GM18873 (cell line): ENCODE data around the gene ADAT3.
"Not testable (repeated sequence)": the region's sequence is repeated elsewhere in the genome, so short reads cannot be mapped to it uniquely, and the experiment has no call there.

Source experiments
- ATAC-seq: cut with Tn5 transposase; IDR thresholded peaks from one replicate; pipeline ENCODE4 v1.9.1; 2021; ENCODE audit warnings: mild to moderate bottlenecking, moderate library complexity, moderate number of reproducible peaks; ENCODE audit not compliant: unreplicated experiment, low FRiP score

Gene ADAT3

DNA sequence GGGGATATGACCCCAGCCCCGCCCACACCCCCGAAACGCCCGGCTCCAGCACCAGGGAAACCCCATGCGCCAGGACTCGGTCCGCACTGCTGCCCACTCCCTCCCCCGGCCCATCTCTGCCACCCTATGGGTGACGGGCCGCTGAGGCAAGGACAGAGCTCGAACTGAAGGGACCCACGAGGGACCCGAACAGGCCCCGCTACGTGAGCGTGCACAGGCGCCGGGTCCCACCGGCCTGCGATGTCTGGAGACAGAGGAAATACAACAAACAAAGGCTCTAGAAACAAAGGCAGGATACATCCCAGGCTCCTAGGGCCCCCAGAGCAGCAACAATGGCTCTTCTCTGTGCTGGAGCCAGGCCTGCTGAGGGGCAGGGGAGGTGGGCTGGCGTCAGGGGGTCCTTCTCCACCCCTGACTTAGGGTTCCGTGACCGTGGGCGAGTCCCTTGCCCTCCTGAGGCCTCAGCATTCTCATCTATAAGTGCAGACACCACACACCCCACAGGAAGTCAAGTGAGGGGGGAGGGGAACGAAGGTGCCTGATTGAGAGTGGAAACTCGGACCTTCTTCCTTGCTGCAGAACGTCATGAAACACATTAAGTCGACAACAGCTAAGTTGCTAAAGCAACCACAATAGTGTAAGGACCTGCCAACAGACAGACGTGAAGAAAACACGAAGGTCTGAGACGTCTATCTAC lies 23.0 kb upstream of the ADAT3 start:
- ATAC-seq = no peak

DNA sequence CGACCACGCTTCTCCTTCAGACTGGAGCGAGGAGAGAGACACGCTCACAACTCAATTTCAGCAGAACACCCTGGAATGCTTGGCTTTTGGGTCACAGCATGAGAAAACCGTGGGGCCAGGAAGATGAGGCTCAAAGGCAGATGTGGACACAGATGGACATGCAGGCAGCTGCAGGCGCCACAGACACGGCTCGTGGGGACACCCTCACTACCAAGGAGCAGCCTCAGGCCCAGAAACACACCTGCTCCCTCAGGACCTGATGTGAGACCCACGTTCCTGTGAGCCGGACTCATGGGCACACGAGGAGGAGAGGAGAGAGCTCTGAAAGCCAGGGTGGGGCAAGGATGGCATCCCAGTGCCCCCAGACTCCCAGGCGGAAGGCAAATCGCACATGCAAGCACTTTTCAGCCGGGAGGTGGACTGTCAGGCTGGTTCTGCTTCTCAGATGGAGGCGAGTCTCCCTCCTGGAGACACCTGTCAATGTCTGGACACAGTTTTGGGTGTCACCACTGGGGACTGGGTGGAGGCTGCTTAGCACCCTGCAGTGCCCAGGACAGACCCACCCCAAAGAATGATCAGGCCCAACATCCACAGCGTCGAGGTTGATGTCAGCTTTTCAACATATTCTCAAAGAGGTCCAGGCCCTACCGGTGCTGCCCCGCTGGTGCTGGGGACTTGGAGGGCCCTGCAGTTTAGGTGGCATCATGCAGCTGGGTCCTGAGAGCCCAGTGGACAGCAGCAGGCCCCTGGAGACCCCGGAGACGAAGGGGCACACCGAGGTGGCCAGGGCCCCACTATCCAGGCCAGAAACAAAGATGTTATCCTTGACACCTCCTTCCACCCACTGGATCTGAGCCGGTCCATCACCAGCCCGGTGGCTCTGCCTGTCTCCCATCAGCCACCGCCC lies 22.2 kb upstream of the ADAT3 start:
- ATAC-seq = no peak

DNA sequence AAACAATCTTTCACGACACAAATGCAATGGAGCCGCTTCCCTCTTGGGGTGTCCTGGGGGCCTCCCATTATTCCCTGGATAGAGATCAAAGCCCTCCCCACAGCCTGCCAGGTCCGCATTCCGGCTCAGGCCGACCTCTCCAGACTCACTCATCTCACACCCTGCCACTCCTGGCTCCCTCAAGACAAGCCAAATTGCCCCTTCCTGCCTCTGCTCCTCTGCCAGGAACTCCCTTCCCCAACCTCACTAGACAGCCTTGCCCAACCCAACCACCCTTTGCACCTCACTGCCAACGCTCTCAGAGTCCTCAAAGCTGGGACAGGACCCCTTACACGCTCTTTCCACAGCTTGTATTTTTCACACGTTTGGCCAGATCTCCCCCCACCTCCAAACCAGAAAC lies 21.4 kb upstream of the ADAT3 start:
- no peak for ATAC-seq

DNA sequence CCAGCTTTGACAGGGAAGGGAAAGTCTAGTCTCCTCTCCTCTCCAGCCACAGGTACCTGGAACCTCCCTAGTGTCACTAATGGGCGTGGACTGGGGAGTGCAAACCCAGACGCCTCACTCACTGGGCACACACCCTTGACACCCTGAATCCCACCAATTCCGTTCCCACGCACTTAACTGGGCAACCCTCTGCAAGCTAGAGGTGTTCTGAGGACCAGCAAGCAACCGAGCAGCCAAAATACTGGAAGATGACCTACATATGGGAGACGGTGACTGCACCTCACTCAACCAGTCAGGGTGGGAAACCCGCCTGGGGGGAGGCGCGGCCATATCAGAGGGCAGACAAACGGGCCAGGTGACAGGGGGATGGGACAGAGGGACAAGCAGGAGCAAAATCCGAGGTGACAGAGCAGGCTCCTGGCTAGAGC lies 20.9 kb upstream of the ADAT3 start:
- no peak for ATAC-seq

DNA sequence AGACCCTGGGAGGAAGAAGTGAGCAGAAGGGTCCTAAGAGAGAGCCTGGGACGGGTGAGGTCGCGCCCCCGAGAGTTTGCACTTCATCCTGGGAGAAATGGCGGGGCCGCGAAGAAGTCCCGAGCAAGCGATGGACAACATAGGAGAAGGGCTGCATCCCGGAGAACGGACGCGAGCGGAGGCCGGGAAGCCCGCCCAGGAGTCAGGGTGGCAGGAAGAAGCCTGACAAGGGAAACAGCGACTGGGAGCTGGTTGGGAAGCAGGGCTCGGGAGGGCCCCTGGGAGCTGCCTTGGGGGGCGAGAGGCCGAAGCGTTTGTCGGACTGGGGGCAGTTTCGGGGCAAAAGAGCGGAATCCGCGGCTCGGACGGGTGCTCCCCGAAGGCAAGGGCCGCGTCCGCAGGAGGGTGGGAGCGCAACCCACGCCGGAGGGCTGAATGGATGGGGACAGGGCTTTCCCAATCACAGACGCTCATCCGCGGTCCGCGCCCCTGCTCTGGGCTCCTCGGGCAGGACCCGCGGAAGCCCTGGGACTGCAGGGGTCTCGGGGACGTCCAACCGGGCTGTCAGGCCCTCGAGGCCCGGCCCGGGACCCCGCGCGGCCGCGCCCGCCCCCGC lies 20.4 kb upstream of the ADAT3 start:
- ATAC-seq = no peak

DNA sequence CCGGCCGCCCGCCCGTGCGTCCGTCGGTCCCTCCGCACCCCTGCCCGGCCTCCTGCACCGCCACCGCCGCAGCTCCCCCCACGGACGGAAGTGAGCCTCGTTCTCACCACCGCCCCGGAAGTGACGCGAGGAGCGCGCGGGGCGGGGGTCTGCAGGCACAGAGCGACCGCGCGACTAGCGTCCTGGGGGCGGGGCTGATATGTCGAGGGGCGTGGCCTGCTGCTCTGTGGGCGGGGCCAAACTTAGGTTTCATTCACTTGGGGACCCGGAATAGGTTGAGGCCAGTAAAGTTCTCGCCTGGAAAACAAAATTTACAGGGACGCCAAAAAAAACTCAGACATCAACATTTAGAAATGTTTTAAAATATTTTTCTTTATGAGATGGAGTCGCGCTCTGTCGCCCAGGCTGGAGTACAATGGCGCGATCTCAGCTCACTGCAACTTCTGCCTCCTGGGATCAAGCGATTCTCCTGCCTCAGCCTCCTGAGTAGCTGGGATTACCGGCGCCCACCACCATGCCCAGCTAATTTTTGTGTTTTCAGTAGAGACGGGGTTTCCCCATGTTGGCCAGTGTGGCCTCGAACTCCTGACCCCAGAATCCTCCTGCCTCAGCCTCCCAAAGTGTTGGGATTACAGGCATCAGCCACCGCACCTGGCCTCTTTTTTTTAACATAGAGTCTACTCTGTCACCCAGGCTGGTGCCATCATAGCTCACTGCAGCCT lies 19.6 kb upstream of the ADAT3 start, which contains the start of gene ABHD17A:
TSS of gene ABHD17A (minus strand) at position 99 of the 722 bp plus-strand sequence. CDS start 3,930 bp downstream, outside the sequence.
- not testable (repeated sequence) for ATAC-seq

DNA sequence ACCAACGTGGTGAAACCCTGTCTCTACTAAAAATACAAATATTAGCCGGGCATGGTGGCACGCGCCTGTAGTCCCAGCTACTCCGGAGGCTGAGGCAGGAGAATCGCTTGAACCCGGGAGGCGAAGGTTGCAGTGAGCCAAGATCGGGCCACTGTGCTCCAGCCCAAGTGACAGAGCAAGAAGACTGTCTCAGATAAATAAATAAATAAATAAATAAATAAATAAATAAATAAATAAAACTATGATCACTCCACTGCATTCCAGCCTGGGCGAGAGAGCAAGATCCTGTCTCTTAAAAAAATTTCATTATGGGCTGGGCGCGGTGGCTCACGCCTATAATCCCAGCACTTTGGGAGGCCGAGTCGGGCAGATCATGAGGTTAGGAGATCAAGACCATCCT lies 18.8 kb upstream of the ADAT3 start:
- not testable (repeated sequence) for ATAC-seq

DNA sequence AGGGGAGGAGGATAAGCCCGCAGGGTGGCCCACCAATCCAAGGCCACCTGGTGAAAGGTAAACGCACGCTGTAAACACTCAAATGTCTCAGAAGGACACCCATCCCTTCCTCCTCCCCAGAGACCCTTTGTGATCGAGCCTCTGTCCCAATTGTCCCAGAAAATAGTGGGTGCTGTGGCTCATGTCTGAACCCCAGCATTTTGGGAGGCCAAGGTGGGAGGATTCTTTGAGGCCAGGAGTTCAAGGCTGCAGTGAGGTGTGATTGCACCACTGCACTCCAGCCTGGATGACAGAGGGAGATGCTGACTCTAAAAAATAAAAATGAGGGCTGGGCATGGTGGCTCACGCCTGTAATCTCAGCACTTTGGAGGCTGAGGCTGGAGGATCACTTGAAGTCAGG lies 16.8 kb upstream of the ADAT3 start:
- ATAC-seq = no peak

DNA sequence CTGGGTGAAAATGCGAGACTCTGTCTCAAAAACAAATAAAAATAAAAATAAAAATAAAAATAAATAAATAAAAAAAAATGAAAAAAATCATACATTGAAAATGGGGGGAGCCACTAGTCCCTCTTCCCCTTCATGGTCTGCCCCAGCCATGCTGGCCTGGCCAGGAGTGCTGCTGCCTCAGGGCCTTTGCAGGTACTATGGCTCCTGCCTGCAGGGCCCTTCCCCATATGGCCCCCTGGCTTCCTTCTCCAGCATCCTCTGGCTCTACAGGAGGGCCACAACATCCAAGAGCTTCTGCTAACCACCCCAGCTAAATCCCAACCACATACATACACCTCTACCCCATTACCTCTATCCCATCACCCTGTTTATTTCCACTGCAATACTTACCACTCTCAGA lies 15.3 kb upstream of the ADAT3 start:
- ATAC-seq = no peak

DNA sequence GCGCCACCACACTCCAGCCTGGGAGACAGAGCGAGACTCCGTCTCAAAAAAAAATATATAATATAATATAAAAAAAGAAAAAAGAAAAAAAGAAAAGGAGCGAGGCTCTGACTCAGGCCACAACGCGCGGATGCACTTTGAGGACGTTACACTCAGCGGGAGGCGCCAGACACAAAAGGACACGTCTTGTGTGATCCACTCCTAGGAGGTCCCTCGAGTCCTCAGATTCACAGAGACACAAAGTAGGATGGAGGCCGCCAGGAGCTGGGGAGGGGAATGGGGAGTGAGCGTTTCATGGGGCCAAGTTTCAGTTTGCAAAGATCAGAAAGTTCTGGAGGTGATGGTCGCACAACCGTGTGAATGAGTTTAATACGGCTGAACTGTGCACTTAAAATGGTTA lies 11.4 kb upstream of the ADAT3 start:
- ATAC-seq = no peak

DNA sequence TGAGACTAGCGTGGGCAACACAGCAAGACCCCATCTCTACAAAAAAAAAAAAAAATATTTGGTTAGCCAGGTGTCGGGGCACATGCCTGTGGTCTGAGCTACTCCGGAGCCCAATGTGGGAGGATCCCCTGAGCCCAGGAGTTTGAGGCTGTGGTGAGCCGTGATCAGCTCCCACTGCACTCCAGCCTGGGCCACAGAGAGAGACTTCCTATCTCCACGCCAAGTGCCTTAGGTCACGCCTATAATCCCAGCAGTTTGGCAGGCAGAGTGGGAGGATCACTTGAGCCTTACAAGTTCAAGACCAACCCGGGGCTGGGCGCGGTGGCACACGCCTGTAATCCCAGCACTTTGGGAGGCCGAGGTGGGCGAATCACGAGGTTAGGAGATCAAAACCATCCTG lies 8.7 kb upstream of the ADAT3 start:
- no peak for ATAC-seq

DNA sequence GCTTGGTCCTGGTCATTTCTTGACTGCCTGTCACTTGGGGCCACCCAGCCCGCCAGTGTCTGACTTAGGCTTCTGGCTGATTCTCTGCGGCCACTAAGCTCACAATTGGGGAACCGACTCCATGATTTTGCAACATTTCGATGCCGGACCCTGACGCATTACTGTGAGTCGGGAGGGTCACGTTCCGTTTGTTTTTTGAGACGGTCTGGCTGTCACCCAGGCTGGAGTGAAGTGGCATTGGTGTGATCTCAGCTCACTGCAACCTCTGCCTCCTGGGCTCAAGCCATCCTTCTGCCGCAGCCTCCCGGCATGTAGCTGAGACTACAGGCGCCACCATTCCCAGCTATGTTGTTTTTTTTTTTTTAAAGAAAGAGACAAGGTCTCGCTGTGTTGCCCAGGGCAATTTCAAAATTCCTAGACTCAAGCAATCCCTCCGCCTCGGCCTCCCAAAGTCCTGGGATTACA lies 3.2 kb upstream of the ADAT3 start:
- ATAC-seq = no peak

DNA sequence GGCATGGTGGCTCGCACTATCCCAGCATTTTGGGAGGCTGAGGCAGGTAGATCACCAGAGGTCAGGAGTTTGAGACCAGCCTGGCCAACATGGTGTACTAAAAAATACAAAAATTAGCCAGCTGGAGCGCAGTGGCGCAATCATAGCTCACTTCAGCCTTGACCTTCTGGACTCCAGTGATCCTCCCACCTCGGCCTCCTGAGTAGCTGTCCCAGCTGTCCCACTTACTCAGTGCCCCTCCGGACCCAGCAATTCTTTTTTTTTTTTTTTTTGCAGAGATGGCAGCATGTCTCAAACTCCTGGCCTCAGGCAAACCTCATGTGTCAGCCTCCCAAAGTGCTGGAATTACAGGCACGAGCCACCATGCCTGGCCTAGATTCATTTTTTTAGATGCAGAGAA lies 2.3 kb upstream of the ADAT3 start:
- no peak for ATAC-seq

DNA sequence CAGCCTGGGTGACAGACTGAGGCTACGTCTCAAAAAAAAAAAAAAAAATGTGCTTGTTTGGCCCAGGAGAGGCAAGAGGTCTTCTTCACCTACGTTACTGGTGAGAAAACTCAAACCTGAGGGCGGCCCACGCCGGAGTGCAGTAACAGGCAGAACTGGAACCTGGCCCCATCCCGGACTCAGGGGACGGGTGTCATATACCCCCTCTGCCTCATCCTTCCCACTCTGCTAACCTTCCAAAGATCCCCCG lies 414 bp upstream of the ADAT3 start:
- ATAC-seq = no peak

DNA sequence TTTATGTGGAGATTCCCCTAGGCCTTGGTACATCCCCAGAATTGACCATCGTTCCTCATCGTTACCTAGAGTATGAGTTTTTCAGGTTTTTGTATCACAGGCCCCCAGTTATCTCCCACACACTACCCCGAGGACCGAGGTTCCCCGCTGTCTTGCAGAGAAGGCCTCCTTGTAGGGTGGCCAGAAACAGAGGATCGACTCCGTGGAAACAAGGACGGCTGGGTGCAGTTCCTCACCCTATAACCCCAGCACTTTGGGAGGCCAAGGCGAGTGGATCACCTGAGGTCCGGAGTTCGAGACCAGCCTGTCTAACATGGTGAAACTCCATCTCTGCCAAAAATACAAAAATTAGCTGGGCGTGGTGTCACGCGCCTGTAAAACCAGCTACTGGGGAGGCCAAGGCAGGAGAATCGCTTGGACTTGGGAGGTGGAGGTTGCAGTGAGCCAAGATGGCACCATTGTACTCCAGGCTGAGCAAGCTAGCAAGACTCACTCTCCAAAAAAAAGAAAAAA lies 720 bp downstream of the ADAT3 start:
- no peak for ATAC-seq

DNA sequence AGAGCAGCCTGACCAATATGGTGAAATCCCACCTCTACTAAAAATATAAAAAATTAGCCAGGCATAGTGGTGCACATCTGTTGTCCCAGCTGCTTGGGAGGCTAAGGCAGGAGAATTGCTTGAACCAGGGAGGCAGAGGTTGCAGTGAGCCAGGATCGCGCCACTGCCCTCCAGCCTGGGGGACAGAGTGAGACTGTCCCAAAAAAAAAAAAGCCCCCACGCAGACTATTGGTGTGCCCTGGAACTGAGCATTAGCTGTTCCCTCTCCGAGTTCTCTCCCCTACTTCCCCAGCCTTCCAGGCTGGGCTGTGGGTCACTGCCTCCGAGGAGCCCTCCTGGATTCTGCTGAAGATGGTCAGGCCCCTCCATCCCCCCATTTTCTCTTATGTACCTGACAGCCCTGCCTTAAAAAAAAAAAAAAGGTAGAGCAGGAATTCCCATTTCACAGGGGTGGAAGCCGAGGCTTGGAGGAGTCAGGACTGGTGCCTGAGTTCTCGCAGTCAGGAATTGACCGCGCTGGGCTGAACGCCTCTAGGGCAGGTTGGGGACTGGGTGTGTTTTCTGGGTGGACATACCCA lies 1.9 kb downstream of the ADAT3 start:
- no peak for ATAC-seq

DNA sequence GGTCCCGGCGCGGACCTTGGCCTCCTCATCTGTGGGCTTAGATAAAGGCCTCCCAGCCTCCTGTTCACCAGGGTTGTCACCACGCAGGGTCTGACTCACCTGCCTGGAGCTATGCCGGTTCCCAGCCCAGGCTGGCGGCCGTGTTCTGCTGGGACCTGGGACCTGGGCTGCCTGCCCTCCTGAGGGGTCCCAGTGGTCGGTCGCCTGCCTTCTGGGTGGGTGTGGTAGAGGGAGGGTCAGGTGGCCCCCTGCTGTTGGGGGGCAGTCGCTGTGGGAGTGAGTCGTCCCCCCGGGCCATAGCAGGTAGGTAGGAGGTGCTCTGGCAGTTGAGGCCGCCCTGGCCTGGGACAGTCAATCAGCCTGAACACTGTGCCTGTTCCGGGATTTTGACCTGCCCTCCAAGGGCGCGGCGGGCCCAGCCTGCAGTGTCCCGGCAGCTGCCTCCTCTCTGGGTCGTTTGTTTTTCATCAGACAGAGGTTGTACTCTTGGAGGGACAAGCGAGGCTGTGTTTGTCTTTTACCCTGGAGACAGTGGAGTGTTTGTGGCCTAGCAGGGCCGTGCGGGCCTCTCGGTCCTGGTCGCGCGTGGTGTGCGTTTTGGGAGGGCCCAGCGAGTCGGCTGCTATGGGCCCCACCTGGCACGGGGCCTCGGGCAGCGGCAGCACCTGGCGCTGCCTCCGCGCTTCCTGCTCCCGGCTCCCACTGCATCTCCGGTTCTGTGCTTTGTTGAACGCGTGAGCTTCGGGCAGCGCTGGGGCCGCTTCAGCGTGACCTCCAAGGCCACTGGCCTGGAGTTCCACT lies 2.6 kb downstream of the ADAT3 start:
- no peak for ATAC-seq

DNA sequence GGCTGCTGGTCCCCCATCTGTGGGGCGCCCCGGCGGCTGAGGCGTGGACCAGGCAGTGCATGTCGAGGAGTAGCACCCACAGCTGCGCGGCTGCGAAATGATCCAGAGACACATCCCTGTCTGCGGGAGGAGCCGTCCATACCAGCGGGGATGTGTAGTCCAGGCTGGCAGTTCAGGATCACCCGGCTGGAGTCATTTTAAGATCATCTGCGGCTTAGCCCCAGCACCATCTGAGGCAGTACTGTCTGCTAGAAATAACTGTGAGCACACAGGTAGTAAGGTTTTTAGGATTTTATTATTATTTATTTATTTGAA lies 3.1 kb downstream of the ADAT3 start:
- no peak for ATAC-seq

DNA sequence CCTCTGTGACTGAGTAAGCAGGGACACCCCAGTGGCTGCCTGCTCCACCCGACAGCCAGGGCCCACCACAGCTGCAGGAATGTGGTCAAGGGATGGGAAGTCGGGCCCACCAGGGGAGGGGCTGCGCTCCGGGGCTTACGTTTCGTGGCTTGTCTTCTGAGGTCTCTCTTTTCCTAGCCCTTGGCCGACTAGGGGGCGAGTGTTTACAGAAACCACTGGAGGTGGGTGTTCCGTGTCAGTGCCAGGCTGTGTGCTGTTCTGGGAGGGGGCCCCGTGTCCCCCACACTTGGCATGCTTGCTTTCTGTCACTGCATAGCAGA lies 4.5 kb downstream of the ADAT3 start:
- ATAC-seq = no peak

DNA sequence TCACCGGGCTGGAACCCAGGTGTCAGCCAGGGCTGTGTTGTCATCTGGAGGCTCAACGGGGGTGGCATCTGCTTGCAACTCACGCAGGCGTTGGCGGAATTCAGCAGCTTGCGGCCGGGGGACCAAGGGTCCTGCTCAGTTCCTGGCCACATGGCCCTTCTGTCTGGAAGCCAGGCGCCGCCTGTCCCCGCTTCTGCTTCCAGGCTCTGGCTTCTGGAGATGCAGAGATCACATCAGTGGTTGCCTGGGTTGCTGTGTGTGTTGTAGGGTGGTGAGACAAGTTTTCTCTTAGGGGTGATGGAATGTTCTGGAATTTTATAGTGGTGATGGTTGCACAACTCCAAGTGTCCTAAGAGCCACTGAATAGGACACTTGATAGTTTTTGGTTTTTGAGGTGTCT lies 5.0 kb downstream of the ADAT3 start:
- ATAC-seq = no peak
